ENCODE data around the gene SLC7A14.

DNA sequence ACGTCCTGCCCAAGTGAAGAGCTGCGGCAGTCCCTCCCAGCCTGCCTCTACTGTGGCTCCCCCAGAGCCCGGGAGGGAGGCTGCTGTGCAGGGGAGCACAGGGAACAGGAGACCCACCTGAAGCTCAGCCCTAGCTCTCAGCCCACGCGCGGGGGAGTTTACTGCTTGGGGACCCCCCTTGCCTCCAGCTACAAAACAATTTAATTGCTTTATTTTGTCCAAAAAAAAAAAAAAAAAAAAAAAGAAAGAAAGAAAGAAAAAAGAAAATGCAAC, 89.1 kb downstream of the SLC7A14 start:
- TF ChIP-seq POLR2A (IDR thresholded peaks at IDR 0.05; ENCODE audit: low read depth, low read length) (no peak), POLR2AphosphoS5 (IDR thresholded peaks at IDR 0.05; ENCODE audit: low read depth, low read length) (no peak), TAF1 (IDR thresholded peaks at IDR 0.05; ENCODE audit: borderline replicate concordance, low read depth, low read length) (no peak)
